Liver (tissue), 9 donors: ENCODE measurements around the gene APBA1. TPM values are rescaled to one million over a fixed set of nuclear protein-coding genes. Genes with fewer than 3 reads are reported as not detected.

Experiments used
- DNase-seq: peaks from one replicate; pipeline ENCODE4 v3.0.0-alpha.2; 2017; ENCODE audit warnings: low spot score
- H3K27ac ChIP-seq, 2 donors: one replicate each; pipeline ENCODE4 v1.7.0; 2013; ENCODE audit warnings: inconsistent platforms in 2 of 2, low read length in 2 of 2, control low read depth in 1 of 2, low read depth in 1 of 2, mild to moderate bottlenecking in 1 of 2
- H3K27me3 ChIP-seq, 4 donors: one replicate each; pipeline versions ENCODE4 v1.6.1 to v1.7.0; 2013; ENCODE audit warnings: low read length in 3 of 4, inconsistent platforms in 1 of 4, mild to moderate bottlenecking in 1 of 4, moderate library complexity in 1 of 4; ENCODE audit not compliant: control insufficient read depth in 4 of 4, insufficient read depth in 4 of 4
- H3K36me3 ChIP-seq, 4 donors: one replicate each; pipeline versions ENCODE4 v1.6.1 to v1.7.0; 2013; ENCODE audit warnings: low read length in 3 of 4, mild to moderate bottlenecking in 3 of 4, low read depth in 1 of 4, moderate library complexity in 1 of 4; ENCODE audit not compliant: control insufficient read depth in 4 of 4, insufficient read depth in 3 of 4
- H3K4me1 ChIP-seq, 4 donors: one replicate each; pipeline versions ENCODE4 v1.6.1 to v1.7.0; 2013; ENCODE audit warnings: low read length in 3 of 4, mild to moderate bottlenecking in 3 of 4, moderate library complexity in 1 of 4; ENCODE audit not compliant: control insufficient read depth in 4 of 4, insufficient read depth in 4 of 4
- H3K4me3 ChIP-seq, 3 donors: one replicate each; pipeline versions ENCODE4 v1.6.1 to v1.7.0; 2013; ENCODE audit warnings: low read length in 3 of 3, control low read depth in 1 of 3, low read depth in 1 of 3, mild to moderate bottlenecking in 1 of 3
- H3K9ac ChIP-seq, 2 donors: one replicate each; pipeline ENCODE4 v1.7.0; 2013; ENCODE audit warnings: low read length in 2 of 2, mild to moderate bottlenecking in 2 of 2, moderate library complexity in 2 of 2, control low read depth in 1 of 2, low read depth in 1 of 2
- H3K9me3 ChIP-seq, 4 donors: one replicate each; pipeline versions ENCODE4 v1.6.1 to v1.7.0; 2013; ENCODE audit warnings: low read length in 3 of 4; ENCODE audit not compliant: control insufficient read depth in 4 of 4
- GABPA ChIP-seq, 2 donors: IDR thresholded peaks in 1 of 2; conservative IDR thresholded peaks in 1 of 2; 2 replicates each; pipeline ENCODE4 v1.6.1; 2016; ENCODE audit warnings: antibody characterized with exemption in 2 of 2, mild to moderate bottlenecking in 1 of 2, moderate library complexity in 1 of 2
- HNF4A ChIP-seq, 2 donors: conservative IDR thresholded peaks; 2 replicates each; pipeline ENCODE4 v1.6.1; 2016; ENCODE audit warnings: antibody characterized with exemption in 2 of 2, mild to moderate bottlenecking in 2 of 2
- RAD21 ChIP-seq, 2 donors: IDR thresholded peaks; 2 replicates each; pipeline ENCODE4 v1.6.1; 2016; ENCODE audit warnings: antibody characterized with exemption in 2 of 2, mild to moderate bottlenecking in 2 of 2
- RXRA ChIP-seq, 2 donors: IDR thresholded peaks; 2 replicates each; pipeline ENCODE4 v1.6.1; 2017 to 2018; ENCODE audit warnings: antibody characterized with exemption in 2 of 2, mild to moderate bottlenecking in 1 of 2
- SP1 ChIP-seq: IDR thresholded peaks from 2 replicates; pipeline ENCODE4 v1.6.1; 2018; ENCODE audit warnings: antibody characterized with exemption, mild to moderate bottlenecking
- TAF1 ChIP-seq: conservative IDR thresholded peaks from 2 replicates; pipeline ENCODE4 v1.6.1; 2016; ENCODE audit warnings: antibody characterized with exemption, mild to moderate bottlenecking
- YY1 ChIP-seq: IDR thresholded peaks from 2 replicates; pipeline ENCODE4 v1.6.1; 2016; ENCODE audit warnings: antibody characterized with exemption, mild to moderate bottlenecking
- WGBS: extraction: QIAGEN DNeasy Blood & Tissue Kit; methylation state at CpG from one replicate; pipeline ENCODE4 v1.1.7; 2013; 5-methylcytosine and 5-hydroxymethylcytosine counted together
- polyA plus RNA-seq, 2 donors: library from polyadenylated mRNA; stranded (reverse) in 1 of 2; unstranded in 1 of 2; fragments of 200-250 nt in 1 of 2; fragments of >200 nt in 1 of 2; fragmentation: Nextera tagmentation in 1 of 2; extraction: Ambion mirVana in 1 of 2; gene quantifications; one replicate each; pipeline versions ENCODE4 v1.2.1 to v1.2.3, GENCODE V29; 2013 to 2015
- total RNA-seq, 2 donors: library from RNA; depleted of rRNA; stranded (reverse); fragments of >200 nt; gene quantifications; one replicate each; pipeline ENCODE4 v1.2.3, GENCODE V29; 2014
- TF ChIP-seq, protein P1 (sequence below): fragments of 150-350 bp; IDR thresholded peaks from 2 replicates; pipeline ENCODE4 v1.5.1; 2017; ENCODE audit warnings: improper control_type of control experiment, low read depth, low read length; ENCODE audit not compliant: missing input control
- TF ChIP-seq, protein P2 (sequence below): IDR thresholded peaks from 2 replicates; pipeline ENCODE4 v1.6.1; 2016; ENCODE audit warnings: antibody characterized with exemption
- TF ChIP-seq, protein P3 (sequence below): IDR thresholded peaks from 2 replicates; pipeline ENCODE4 v1.6.1; 2016; ENCODE audit warnings: antibody characterized with exemption
- TF ChIP-seq, protein P4 (sequence below): IDR thresholded peaks from 2 replicates; pipeline ENCODE4 v1.6.1; 2016; ENCODE audit warnings: antibody characterized with exemption
- donor health status: healthy.
- donor health status: healthy.
- donor health status: healthy.
- donor health status: healthy.
- donor health status: healthy.

The APBA1 gene
- total and polyA plus RNA-seq, 4 donors = 2.8 to 19.0 (median 6.1) TPM

DNA sequence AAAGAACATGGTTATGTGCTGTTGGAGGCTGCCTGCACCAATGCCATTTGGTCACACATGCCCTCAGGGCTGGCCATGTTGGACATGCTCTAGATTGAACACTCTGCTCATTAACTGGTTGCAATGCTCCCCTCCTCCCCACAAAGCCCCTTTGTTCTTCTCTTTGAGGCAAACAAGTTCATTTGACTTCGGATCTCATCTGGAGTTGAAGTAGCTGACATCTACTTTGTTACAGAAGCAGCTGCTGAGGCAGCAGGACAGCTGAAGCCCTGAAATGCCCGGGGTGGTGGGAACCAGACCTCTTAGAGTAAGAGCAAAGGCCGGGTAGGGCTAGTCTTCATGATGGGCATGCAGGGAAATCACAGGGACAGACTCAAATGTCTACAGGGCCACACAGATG is 123.5 kb downstream of the APBA1 start (continued):
- TF ChIP-seq GABPA (IDR thresholded peaks at IDR 0.05 in 1 of 2, conservative IDR thresholded peaks at IDR 0.05 in 1 of 2) = no peak

DNA sequence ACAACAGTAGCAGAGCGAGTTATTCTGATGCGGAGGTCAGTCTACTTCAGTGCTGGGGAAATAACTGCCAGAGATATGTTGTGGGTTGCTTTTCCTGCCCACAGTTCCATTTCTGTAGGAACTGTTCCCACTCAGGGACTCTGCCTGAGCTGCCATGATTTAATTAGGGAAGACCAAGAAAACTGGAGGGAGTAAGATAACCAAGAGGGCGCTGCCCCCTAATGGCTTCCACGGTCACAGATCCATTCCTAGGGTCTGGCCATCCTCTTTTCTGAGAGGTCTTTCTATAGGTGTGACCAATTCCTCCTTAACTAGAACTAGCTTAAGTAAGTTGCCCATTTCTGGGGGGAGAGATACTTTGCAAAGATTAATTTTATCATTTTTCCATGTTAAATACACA is 125.9 kb downstream of the APBA1 start:
- no peak overlapping the region for H3K9ac ChIP-seq
- no peak for DNase-seq
- peak in 1 of 2 donors; percentile 10 for TF ChIP-seq HNF4A (conservative IDR thresholded peaks at IDR 0.05)
- peak in 1 of 2 donors; percentile 37 for TF ChIP-seq RXRA (IDR thresholded peaks at IDR 0.05)
- TF ChIP-seq RAD21 (IDR thresholded peaks at IDR 0.05) = peak; percentile 82 to 83
- TF ChIP-seq TAF1 = no peak
- TF ChIP-seq GABPA (IDR thresholded peaks at IDR 0.05 in 1 of 2, conservative IDR thresholded peaks at IDR 0.05 in 1 of 2) = no peak
- TF ChIP-seq YY1 = peak; percentile 78
- no peak for TF ChIP-seq SP1
- TF ChIP-seq, protein P1, sequence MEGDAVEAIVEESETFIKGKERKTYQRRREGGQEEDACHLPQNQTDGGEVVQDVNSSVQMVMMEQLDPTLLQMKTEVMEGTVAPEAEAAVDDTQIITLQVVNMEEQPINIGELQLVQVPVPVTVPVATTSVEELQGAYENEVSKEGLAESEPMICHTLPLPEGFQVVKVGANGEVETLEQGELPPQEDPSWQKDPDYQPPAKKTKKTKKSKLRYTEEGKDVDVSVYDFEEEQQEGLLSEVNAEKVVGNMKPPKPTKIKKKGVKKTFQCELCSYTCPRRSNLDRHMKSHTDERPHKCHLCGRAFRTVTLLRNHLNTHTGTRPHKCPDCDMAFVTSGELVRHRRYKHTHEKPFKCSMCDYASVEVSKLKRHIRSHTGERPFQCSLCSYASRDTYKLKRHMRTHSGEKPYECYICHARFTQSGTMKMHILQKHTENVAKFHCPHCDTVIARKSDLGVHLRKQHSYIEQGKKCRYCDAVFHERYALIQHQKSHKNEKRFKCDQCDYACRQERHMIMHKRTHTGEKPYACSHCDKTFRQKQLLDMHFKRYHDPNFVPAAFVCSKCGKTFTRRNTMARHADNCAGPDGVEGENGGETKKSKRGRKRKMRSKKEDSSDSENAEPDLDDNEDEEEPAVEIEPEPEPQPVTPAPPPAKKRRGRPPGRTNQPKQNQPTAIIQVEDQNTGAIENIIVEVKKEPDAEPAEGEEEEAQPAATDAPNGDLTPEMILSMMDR = peak; percentile 51
- TF ChIP-seq, protein P2, sequence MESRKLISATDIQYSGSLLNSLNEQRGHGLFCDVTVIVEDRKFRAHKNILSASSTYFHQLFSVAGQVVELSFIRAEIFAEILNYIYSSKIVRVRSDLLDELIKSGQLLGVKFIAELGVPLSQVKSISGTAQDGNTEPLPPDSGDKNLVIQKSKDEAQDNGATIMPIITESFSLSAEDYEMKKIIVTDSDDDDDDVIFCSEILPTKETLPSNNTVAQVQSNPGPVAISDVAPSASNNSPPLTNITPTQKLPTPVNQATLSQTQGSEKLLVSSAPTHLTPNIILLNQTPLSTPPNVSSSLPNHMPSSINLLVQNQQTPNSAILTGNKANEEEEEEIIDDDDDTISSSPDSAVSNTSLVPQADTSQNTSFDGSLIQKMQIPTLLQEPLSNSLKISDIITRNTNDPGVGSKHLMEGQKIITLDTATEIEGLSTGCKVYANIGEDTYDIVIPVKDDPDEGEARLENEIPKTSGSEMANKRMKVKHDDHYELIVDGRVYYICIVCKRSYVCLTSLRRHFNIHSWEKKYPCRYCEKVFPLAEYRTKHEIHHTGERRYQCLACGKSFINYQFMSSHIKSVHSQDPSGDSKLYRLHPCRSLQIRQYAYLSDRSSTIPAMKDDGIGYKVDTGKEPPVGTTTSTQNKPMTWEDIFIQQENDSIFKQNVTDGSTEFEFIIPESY = no peak
- peaks cover 1 to 10% (median 3%) of the 10 kb centered on the region in 4 donors for H3K4me1 ChIP-seq
- H3K36me3 ChIP-seq = no peaks in the 10 kb centered on the region
- H3K9me3 ChIP-seq = no peaks in the 10 kb centered on the region
- 84% methylated on average over 4 of the region's 4 CpGs for WGBS
- H3K4me3 ChIP-seq = no peak overlapping the region
- no peak overlapping the region for H3K27ac ChIP-seq
- H3K27me3 ChIP-seq = no peaks in the 10 kb centered on the region

DNA sequence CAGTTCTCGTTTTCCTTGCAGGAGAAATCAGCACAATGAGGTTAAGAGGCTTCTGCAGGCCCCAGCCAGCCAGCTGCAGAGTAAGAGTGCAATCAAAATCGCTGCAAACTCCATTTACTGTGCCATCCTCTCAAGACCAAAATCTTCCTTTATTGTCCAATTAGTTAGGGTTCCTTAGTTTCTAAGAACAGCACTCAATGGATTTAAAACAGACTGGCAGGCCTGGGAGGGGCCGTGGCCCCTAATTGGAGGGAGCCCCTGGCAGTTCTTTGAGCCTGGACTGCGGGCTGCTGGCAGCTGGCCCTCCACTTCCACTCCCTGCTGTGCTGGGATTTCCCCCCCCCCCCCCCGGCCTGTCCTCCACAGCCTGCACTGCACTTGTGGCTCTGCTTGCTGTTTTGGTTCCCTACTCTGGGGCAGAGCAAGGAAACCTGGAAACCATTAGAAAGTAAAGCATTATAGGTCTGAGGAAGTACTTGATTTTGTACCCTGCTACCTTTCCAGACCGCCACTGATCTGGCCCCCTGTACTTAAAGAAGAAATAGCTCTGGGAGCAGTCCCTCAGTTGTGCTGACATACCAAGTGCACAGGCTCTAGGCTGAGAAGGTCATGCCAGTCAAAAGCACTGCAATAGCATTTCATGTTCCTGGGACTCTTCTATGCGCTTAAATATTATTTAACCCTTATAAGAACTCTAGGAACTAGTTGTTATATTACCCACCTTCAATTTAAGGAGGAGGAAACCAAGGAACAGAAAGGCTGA is 129.0 kb downstream of the APBA1 start:
- peak in 1 of 2 donors; percentile 25 for TF ChIP-seq RAD21 (IDR thresholded peaks at IDR 0.05)
- TF ChIP-seq HNF4A (conservative IDR thresholded peaks at IDR 0.05) = no peak
- TF ChIP-seq, protein P3, sequence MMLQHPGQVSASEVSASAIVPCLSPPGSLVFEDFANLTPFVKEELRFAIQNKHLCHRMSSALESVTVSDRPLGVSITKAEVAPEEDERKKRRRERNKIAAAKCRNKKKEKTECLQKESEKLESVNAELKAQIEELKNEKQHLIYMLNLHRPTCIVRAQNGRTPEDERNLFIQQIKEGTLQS = no peak
- TF ChIP-seq RXRA (IDR thresholded peaks at IDR 0.05) = no peak
- no peak for TF ChIP-seq YY1
- TF ChIP-seq, protein P2 = no peak
- TF ChIP-seq, protein P4, sequence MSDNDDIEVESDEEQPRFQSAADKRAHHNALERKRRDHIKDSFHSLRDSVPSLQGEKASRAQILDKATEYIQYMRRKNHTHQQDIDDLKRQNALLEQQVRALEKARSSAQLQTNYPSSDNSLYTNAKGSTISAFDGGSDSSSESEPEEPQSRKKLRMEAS = no peak
- WGBS = 76% methylated on average over 7 of the region's 7 CpGs
- Histone ChIP-seq H3K36me3 (no peaks in the 10 kb centered on the region), H3K27me3 (no peaks in the 10 kb centered on the region), H3K9ac (no peak overlapping the region), H3K27ac (no peak overlapping the region), H3K4me3 (no peak overlapping the region), H3K4me1 (peaks cover 0 to 4% (median 2%) of the 10 kb centered on the region in 4 donors), H3K9me3 (no peaks in the 10 kb centered on the region)
- DNase-seq = no peak
